PC-9 (cell line): Measurements from ENCODE around the gene PLVAP. TPM values are rescaled to one million over a fixed set of nuclear protein-coding genes. Genes with fewer than 3 reads are reported as not detected.

ENCODE experiments used
- BruUV-seq: library from RNA; stranded (reverse); fragments of 400-500 nt; replicated peaks from 2 replicates; lab custom pipeline; 2021; lab: Mats Ljungman, UMichigan
- CTCF ChIA-PET: fragments of 300-600 bp; sonication (Branson Sonifier 250); formaldehyde crosslinking; loops from one replicate; lab custom pipeline; 2022; ENCODE audit warnings: antibody characterized with exemption; lab: Charles Lee
- POLR2A ChIA-PET: fragments of 300-600 bp; sonication (Branson Sonifier 250); formaldehyde crosslinking; loops from one replicate; lab custom pipeline; 2022; ENCODE audit warnings: antibody characterized with exemption; ENCODE audit not compliant: unreplicated experiment; lab: Charles Lee
- DNase-seq, 2 experiments: peaks; one replicate each; pipeline versions ENCODE4 v3.0.0 to v3.0.0-alpha.2; 2015 to 2022; ENCODE audit warnings: mixed read lengths in 1 of 2
- H2AFZ ChIP-seq: fragments of 200-600 bp; sonication (generic); 2 replicates; pipeline ENCODE4 v1.8.1; 2017; ENCODE audit warnings: antibody characterized with exemption
- H3F3A ChIP-seq: fragments of 200-600 bp; sonication (generic); 2 replicates; pipeline ENCODE4 v1.8.1; 2017; ENCODE audit warnings: antibody characterized with exemption, mild to moderate bottlenecking, low read depth; ENCODE audit not compliant: insufficient read depth
- H3K27ac ChIP-seq: fragments of 200-600 bp; sonication (generic); 2 replicates; pipeline ENCODE4 v1.6.1; 2016; ENCODE audit warnings: mixed run types
- H3K27me3 ChIP-seq: fragments of 200-600 bp; sonication (generic); 2 replicates; pipeline ENCODE4 v1.6.1; 2016; ENCODE audit warnings: low read depth, mixed run types; ENCODE audit not compliant: insufficient read depth
- H3K36me3 ChIP-seq: fragments of 200-600 bp; sonication (generic); 2 replicates; pipeline ENCODE4 v1.6.1; 2016; ENCODE audit warnings: low read depth, mixed run types
- H3K4me1 ChIP-seq: fragments of 200-600 bp; sonication (generic); replicated peaks from 2 replicates; pipeline ENCODE4 v1.6.1; 2016; ENCODE audit warnings: mixed run types; ENCODE audit not compliant: insufficient read depth
- H3K4me2 ChIP-seq: fragments of 200-600 bp; sonication (generic); 2 replicates; pipeline ENCODE4 v1.6.1; 2017; ENCODE audit warnings: mixed run types
- H3K4me3 ChIP-seq: fragments of 200-600 bp; sonication (generic); 2 replicates; pipeline ENCODE4 v1.6.1; 2016; ENCODE audit warnings: mixed run types
- H3K79me2 ChIP-seq: fragments of 200-600 bp; sonication (generic); 2 replicates; pipeline ENCODE4 v1.6.1; 2017; ENCODE audit warnings: low read depth, mixed run types
- H3K9me2 ChIP-seq: fragments of 200-600 bp; sonication (generic); 2 replicates; pipeline ENCODE4 v1.8.1; 2017; ENCODE audit warnings: mild to moderate bottlenecking; ENCODE audit not compliant: insufficient read depth
- H3K9me3 ChIP-seq: fragments of 200-600 bp; sonication (generic); 2 replicates; pipeline ENCODE4 v1.8.1; 2016; ENCODE audit warnings: low read depth; ENCODE audit not compliant: insufficient read depth
- H4K20me1 ChIP-seq: fragments of 200-600 bp; sonication (generic); 2 replicates; pipeline ENCODE4 v1.8.1; 2017; ENCODE audit not compliant: insufficient read depth
- CTCF ChIP-seq: fragments of 200-600 bp; sonication (generic); conservative IDR thresholded peaks from 2 replicates; pipeline ENCODE4 v1.6.1; 2017; ENCODE audit warnings: mixed run types, antibody characterized with exemption, mild to moderate bottlenecking, moderate library complexity
- EZH2 ChIP-seq: fragments of 200-600 bp; sonication (generic); IDR thresholded peaks from 2 replicates; pipeline ENCODE4 v1.8.0; 2017; ENCODE audit warnings: antibody characterized with exemption, low read depth
- intact Hi-C: fragments of 100-400 bp; cut with micrococcal nuclease; formaldehyde crosslinking; loops from one replicate; pipeline ENCODE4 v1.10.0; 2022; ENCODE audit not compliant: unreplicated experiment
- total RNA-seq: library from RNA; stranded (reverse); gene quantifications from 2 replicates; pipeline ENCODE4 v1.2.3, GENCODE V29; 2021

The PLVAP gene
- total RNA-seq, 1 experiment from 2014 or later, result not detected

- no peak for DNase-seq
- H3K4me2 ChIP-seq, result no peak overlapping the region
- H3K9me3 ChIP-seq, result no peaks in the 10 kb centered on the region
- intact Hi-C loops, result loop anchor here (5.0 kb wide), 1 partner anchor 33 kb away; no protein-coding TSS in a partner anchor
- H3K9me2 ChIP-seq, result no peaks in the 10 kb centered on the region
- H3F3A ChIP-seq, result peaks cover 45% of the 10 kb centered on the region
- no peak overlapping the region for H3K27ac ChIP-seq
- POLR2A ChIA-PET, result no interaction called here
- H3K36me3 ChIP-seq, result peaks cover 6% of the 10 kb centered on the region; the same call in 1 of the 2 replicates
- no peak overlapping the region for H3K4me3 ChIP-seq
- H3K4me1 ChIP-seq, result peaks cover 23% of the 10 kb centered on the region
- H3K27me3 ChIP-seq, result no peaks in the 10 kb centered on the region
- H2AFZ ChIP-seq, result no peak overlapping the region
- no peaks in the 10 kb centered on the region for H3K79me2 ChIP-seq
- CTCF ChIA-PET, result no interaction called here
- TF ChIP-seq EZH2 (no peak), CTCF (no peak)
- H4K20me1 ChIP-seq, result peaks cover 12% of the 10 kb centered on the region; the same call in 1 of the 2 replicates
- BruUV-seq, result no TSS peak
These were observed 52.0 kb downstream of the PLVAP start for GRCh38 chr19:17325133-17325532.

DNA sequence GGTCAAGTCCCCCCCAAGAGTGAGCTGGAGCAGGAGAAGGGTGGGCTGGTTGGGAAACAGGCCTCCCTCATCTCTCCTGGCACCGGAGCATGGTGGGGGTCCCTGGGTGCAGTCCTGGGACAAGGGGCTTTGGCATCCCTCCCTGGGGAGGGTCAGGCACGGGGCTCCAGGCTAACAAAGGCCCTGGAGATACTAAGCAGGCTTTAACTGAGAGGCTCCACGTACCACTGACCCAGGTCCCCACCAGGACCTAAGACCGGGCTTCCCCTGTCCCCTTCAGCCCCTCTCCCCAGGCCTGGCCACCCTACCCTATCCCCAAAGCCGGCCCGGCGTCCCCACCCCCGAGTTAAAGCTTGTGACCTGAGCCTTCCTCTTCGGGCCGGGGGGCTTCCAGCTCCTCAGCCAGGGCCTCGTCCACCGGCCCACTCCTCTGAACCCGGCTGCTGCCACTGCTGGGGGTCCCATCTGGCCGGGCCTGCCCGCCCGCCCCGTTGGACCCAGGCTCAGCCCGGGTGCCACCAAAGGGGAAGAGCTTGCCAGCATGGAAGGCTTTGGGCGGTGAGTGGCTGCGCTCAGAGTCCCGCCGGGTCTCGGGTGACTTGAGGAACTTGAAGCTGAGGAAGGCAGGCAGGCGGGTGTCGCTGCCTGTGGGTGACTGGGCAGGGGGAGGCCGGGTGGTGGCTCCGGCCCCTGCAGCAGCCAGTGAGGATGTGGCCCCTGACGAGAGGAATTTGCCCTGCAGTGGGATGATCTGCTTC, 52.6 kb downstream of the PLVAP start:
- Histone ChIP-seq H3K9me3 (no peaks in the 10 kb centered on the region), H3K27me3 (no peaks in the 10 kb centered on the region), H3K27ac (no peak overlapping the region), H3F3A (peaks cover 45% of the 10 kb centered on the region), H3K36me3 (peaks cover 8% of the 10 kb centered on the region; the same call in 1 of the 2 replicates), H3K9me2 (no peaks in the 10 kb centered on the region), H3K4me2 (no peak overlapping the region), H4K20me1 (peaks cover 12% of the 10 kb centered on the region; the same call in 1 of the 2 replicates), H2AFZ (no peak overlapping the region), H3K4me1 (peaks cover 23% of the 10 kb centered on the region), H3K4me3 (no peak overlapping the region), H3K79me2 (no peaks in the 10 kb centered on the region)
- TF ChIP-seq CTCF (no peak), EZH2 (no peak)
- BruUV-seq, result no TSS peak
- CTCF ChIA-PET, result no interaction called here
- intact Hi-C loops, result loop anchor here (5.0 kb wide), 1 partner anchor 32 kb away; no protein-coding TSS in a partner anchor
- DNase-seq, result no peak
- POLR2A ChIA-PET, result interaction anchor here (0.5 kb wide), 1 partner anchor 16 kb away, joined by 11 read pairs; no protein-coding TSS in a partner anchor

- POLR2A ChIA-PET, result interaction anchor here (0.5 kb wide), 1 partner anchor 15 kb away, joined by 11 read pairs; no protein-coding TSS in a partner anchor
- CTCF ChIA-PET, result no interaction called here
- no peak for DNase-seq
- Histone ChIP-seq H3K36me3 (peaks cover 11% of the 10 kb centered on the region; the same call in 1 of the 2 replicates), H4K20me1 (peaks cover 12% of the 10 kb centered on the region; the same call in 1 of the 2 replicates), H3K4me2 (no peak overlapping the region), H3K27me3 (no peaks in the 10 kb centered on the region), H3K9me2 (no peaks in the 10 kb centered on the region), H3K4me3 (no peak overlapping the region), H3K79me2 (peaks cover 4% of the 10 kb centered on the region), H3K9me3 (no peaks in the 10 kb centered on the region), H3K4me1 (peaks cover 23% of the 10 kb centered on the region), H2AFZ (no peak overlapping the region), H3F3A (peaks cover 45% of the 10 kb centered on the region), H3K27ac (no peak overlapping the region)
- intact Hi-C loops, result no loop called here
- no TSS peak for BruUV-seq
- TF ChIP-seq CTCF (no peak), EZH2 (no peak)
These were observed 53.2 kb downstream of the PLVAP start for GRCh38 chr19:17323964-17324332.
